GM21390 (cell line): ENCODE results near the gene ATL2.
A peak's percentile ranks its signal among the peaks of the same experiment; 100 is the strongest.
"Not testable (repeated sequence)": the region's sequence is repeated elsewhere in the genome, so short reads cannot be mapped to it uniquely, and the experiment has no call there.

Experiments
- ATAC-seq: cut with Tn5 transposase; IDR thresholded peaks from one replicate; pipeline ENCODE4 v1.9.1; 2021; ENCODE audit not compliant: unreplicated experiment

ATL2 gene

GRCh38 chr2:38394041-38394440 lies 17.0 kb upstream of the ATL2 start:
- ATAC-seq = no peak

GRCh38 chr2:38390947-38391346 lies 13.9 kb upstream of the ATL2 start:
- no peak for ATAC-seq

GRCh38 chr2:38387887-38388286 lies 10.8 kb upstream of the ATL2 start:
- ATAC-seq = no peak

- ATAC-seq = no peak
Measured at GRCh38 chr2:38386821-38387220, 9.7 kb upstream of the ATL2 start.

GRCh38 chr2:38386377-38386776 lies 9.3 kb upstream of the ATL2 start:
- no peak for ATAC-seq

- no peak for ATAC-seq
Measured at GRCh38 chr2:38384338-38384737, 7.3 kb upstream of the ATL2 start.

- ATAC-seq = not testable (repeated sequence)
Measured at GRCh38 chr2:38383741-38384140, 6.7 kb upstream of the ATL2 start.

- ATAC-seq = no peak
Measured at GRCh38 chr2:38381381-38382143, 4.5 kb upstream of the ATL2 start.

GRCh38 chr2:38380397-38381130 lies 3.5 kb upstream of the ATL2 start:
- no peak for ATAC-seq

GRCh38 chr2:38376346-38377049 lies 575 bp downstream of the ATL2 start:
- peak; percentile 60 for ATAC-seq

- no peak for ATAC-seq
Measured at GRCh38 chr2:38375696-38376345, 1.3 kb downstream of the ATL2 start.

GRCh38 chr2:38374984-38375383 lies 2.1 kb downstream of the ATL2 start:
- ATAC-seq = no peak

- no peak for ATAC-seq
Measured at GRCh38 chr2:38371235-38371634, 5.8 kb downstream of the ATL2 start.

- no peak for ATAC-seq
Measured at GRCh38 chr2:38370664-38371063, 6.4 kb downstream of the ATL2 start.

- ATAC-seq = no peak
Measured at GRCh38 chr2:38362232-38362631, 14.8 kb downstream of the ATL2 start.

- ATAC-seq = no peak
Measured at GRCh38 chr2:38360177-38360576, 16.9 kb downstream of the ATL2 start.

GRCh38 chr2:38353402-38353801 lies 23.7 kb downstream of the ATL2 start:
- ATAC-seq = no peak

- no peak for ATAC-seq
Measured at GRCh38 chr2:38352336-38352735, 24.7 kb downstream of the ATL2 start.

- no peak for ATAC-seq
Measured at GRCh38 chr2:38345323-38346038, 31.6 kb downstream of the ATL2 start.

GRCh38 chr2:38344813-38345212 lies 32.3 kb downstream of the ATL2 start:
- no peak for ATAC-seq

GRCh38 chr2:38343212-38343611 lies 33.9 kb downstream of the ATL2 start:
- ATAC-seq = no peak
